ENCODE data around the gene AGER. TPM values are rescaled to one million over a fixed set of nuclear protein-coding genes. Genes with fewer than 3 reads are reported as not detected.

The AGER gene
- total RNA-seq, 2 donors from 2014 or later: 39.0 to 48.0 TPM

DNA sequence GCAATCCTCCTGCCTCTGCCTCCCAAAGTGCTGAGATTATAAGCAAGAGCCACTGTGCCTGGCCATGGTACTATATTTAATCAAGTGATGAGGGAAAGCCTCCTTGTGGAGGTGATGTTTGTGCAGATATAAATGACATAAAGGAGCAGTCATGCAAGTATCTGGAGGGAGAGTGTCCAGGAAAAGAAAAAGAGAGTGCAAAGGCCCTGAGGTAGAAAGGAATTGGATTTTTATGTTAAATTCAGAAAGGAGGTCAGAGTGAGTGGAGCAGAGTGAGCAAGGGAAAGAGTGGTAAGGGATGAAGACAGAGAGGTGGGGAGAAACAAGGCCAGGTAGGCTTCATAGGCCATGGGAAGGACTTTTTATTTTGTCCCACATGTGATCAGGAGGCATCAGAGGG lies 46.6 kb downstream of the AGER start:
- ATAC-seq (replicated peaks in 1 of 2) (no peak), DNase-seq (no peak)
- no peaks in the 10 kb centered on the region for H3K9me3 Mint-ChIP-seq
- no peak overlapping the region for H3K27ac Mint-ChIP-seq
- no peaks in the 10 kb centered on the region for H3K27me3 Mint-ChIP-seq (ENCODE audit: low read depth)
- H3K4me1 Mint-ChIP-seq (ENCODE audit: low read depth): no peaks in the 10 kb centered on the region
- no peak overlapping the region for H3K4me3 Mint-ChIP-seq
- H3K36me3 Mint-ChIP-seq (ENCODE audit: insufficient read depth in 2 of 2): no peaks in the 10 kb centered on the region

DNA sequence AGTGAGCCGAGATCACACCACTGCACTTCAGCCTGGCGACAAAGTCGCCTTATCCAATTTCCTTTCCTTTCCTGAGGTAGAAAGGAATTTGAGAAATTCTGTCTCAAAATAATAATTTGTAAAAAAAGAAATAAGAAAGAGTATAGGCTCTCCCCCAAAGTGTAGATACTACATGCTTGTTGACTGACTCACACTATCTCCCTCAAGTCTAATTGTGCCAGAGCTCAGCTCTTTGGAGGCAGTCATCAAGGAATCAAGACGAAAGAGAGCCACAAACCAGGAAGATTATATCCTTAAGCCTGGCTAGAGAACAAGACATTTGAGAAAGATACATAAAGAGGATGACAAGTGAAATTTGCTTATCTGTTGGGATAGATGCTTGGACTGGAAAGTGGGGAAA lies 50.3 kb downstream of the AGER start:
- ATAC-seq (replicated peaks in 1 of 2) (no peak), DNase-seq (no peak)
- Mint-ChIP-seq H3K9me3 (peaks cover 0 to 2% of the 10 kb centered on the region in 2 donors), H3K4me1 (ENCODE audit: low read depth) (peaks cover 16% of the 10 kb centered on the region), H3K36me3 (ENCODE audit: insufficient read depth in 2 of 2) (no peaks in the 10 kb centered on the region), H3K27me3 (ENCODE audit: low read depth) (no peaks in the 10 kb centered on the region), H3K4me3 (no peak overlapping the region), H3K27ac (no peak overlapping the region)

DNA sequence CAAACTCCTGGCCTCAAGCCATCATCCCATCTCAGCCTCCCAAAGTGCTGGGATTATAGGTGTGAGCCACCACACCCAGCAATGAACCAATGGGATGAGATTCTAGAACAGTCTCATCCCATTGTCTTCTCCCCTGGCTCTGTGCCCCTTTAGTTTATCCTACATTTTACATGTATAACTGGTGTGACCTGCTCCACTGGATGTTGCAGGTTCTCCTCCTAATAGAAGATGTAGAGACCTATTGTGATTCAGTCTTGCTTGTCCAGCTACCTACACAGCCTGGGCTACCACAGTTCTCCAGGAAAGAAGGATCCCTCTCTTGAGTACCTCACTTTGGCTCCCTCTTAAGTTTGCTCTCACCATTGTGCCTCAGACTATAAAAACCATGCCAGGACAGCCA lies 51.9 kb downstream of the AGER start:
- peaks cover 0 to 2% of the 10 kb centered on the region in 2 donors for H3K9me3 Mint-ChIP-seq
- H3K27ac Mint-ChIP-seq: no peak overlapping the region
- H3K27me3 Mint-ChIP-seq (ENCODE audit: low read depth): no peaks in the 10 kb centered on the region
- ATAC-seq (replicated peaks in 1 of 2) (no peak), DNase-seq (no peak)
- peaks cover 29% of the 10 kb centered on the region for H3K4me1 Mint-ChIP-seq (ENCODE audit: low read depth)
- H3K4me3 Mint-ChIP-seq: no peak overlapping the region
- peaks cover 0 to 3% of the 10 kb centered on the region in 2 donors for H3K36me3 Mint-ChIP-seq (ENCODE audit: insufficient read depth in 2 of 2)

DNA sequence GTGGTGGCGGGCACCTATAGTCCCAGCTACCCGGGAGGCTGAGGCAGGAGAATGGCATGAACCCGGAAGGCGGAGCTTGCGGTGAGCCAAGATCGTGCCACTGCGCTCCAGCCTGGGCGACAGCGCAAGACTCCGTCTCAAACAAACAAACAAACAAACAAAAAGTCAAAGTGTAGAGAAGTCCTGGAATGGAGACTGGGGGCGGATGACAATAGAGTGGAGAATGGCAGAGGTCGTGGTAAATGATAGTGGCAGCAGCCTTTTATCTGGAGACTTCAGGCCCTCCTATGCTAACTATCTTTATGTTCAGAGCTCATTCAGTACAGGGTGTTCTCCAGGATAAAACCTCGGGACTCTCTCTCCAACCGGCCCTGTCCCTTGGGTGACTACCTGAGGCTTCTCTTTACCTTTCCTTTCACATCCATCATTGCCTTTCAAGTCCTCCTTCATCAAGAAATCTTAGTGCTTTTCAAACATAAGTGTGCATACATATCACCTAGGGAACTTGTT lies 52.6 kb downstream of the AGER start:
- Mint-ChIP-seq H3K4me1 (ENCODE audit: low read depth) (peaks cover 35% of the 10 kb centered on the region), H3K4me3 (peak overlapping the region in 1 of 2 donors; percentile 11), H3K36me3 (ENCODE audit: insufficient read depth in 2 of 2) (peaks cover 5 to 6% of the 10 kb centered on the region in 2 donors), H3K27me3 (ENCODE audit: low read depth) (no peaks in the 10 kb centered on the region), H3K27ac (no peak overlapping the region), H3K9me3 (peaks cover 0 to 2% of the 10 kb centered on the region in 2 donors)
- no peak for ATAC-seq (replicated peaks in 1 of 2)
- DNase-seq: no peak

Other genes starting within 250 kb of the AGER start
- gene CFB, start 238.2 kb downstream of the AGER start, total RNA-seq: 1 to 10 TPM; 1.1 to 3.5 TPM
- 10 to 100 TPM; 65.0 to 71.5 TPM for gene NELFE, start 225.3 kb downstream of the AGER start, total RNA-seq
- 10 to 100 TPM; 75.7 to 79.7 TPM for gene SKIC2, start 225.1 kb downstream of the AGER start, total RNA-seq
- 10 to 100 TPM; 23.3 to 34.7 TPM for gene DXO, start 212.1 kb downstream of the AGER start, total RNA-seq
- 1 to 10 TPM; 6.9 to 7.6 TPM for gene C4A, start 202.2 kb downstream of the AGER start, total RNA-seq
- 1 to 10 TPM; 4.9 to 6.4 TPM for gene C4B, start 169.5 kb downstream of the AGER start, total RNA-seq
- 1 to 10 TPM; 1.1 to 1.3 TPM for gene CYP21A2, start 145.8 kb downstream of the AGER start, total RNA-seq
- 10 to 100 TPM; 10.9 to 15.0 TPM for gene TNXB, start 74.9 kb downstream of the AGER start, total RNA-seq
- 100 to 1,000 TPM in 1 of 2 donors, 10 to 100 TPM in 1; 99.9 to 105 TPM for gene ATF6B, start 56.0 kb downstream of the AGER start, total RNA-seq
- 1 to 10 TPM; 6.9 to 9.1 TPM for gene FKBPL, start 54.0 kb downstream of the AGER start, total RNA-seq
- 1 to 10 TPM in 1 of 2 donors, under 1 TPM in 1; 0.83 to 1.2 TPM for gene PRRT1, start 32.3 kb downstream of the AGER start, total RNA-seq
- 10 to 100 TPM; 17.9 to 18.2 TPM for gene PPT2, start 30.1 kb downstream of the AGER start, total RNA-seq
- gene EGFL8, start 19.7 kb downstream of the AGER start, total RNA-seq: 10 to 100 TPM in 1 of 2 donors, 1 to 10 TPM in 1; 9.6 to 11.2 TPM
- gene AGPAT1, start 8.2 kb downstream of the AGER start, total RNA-seq: 10 to 100 TPM; 29.6 to 30.4 TPM
- 10 to 100 TPM; 45.0 to 49.2 TPM for gene RNF5, start 5.8 kb downstream of the AGER start, total RNA-seq
- gene PBX2, start 5.9 kb upstream of the AGER start, total RNA-seq: 100 to 1,000 TPM in 1 of 2 donors, 10 to 100 TPM in 1; 98.3 to 104 TPM
- gene GPSM3, start 8.4 kb upstream of the AGER start, total RNA-seq: 100 to 1,000 TPM; 192 to 213 TPM
- gene NOTCH4, start 39.8 kb upstream of the AGER start, total RNA-seq: under 1 TPM; 0.63 to 0.79 TPM
- not detected for gene TSBP1, start 187.7 kb upstream of the AGER start, total RNA-seq
- not detected for gene BTNL2, start 222.9 kb upstream of the AGER start, total RNA-seq